HepG2 (cell line): ENCODE results near the gene TGFBI. TPM values are rescaled to one million over a fixed set of nuclear protein-coding genes. Genes with fewer than 3 reads are reported as not detected.

Experiments used
- ATAC-seq: fragments of 200-7000 bp; cut with Tn5 transposase; 3 replicates; pipeline ENCODE4 v1.9.1; 2020; ENCODE audit warnings: mild to moderate bottlenecking, moderate library complexity
- BruUV-seq: library from RNA; stranded (reverse); fragments of 400-500 nt; replicated peaks from 2 replicates; lab custom pipeline; 2021; lab: Mats Ljungman, UMichigan
- CTCF ChIA-PET: fragments of 300-600 bp; formaldehyde crosslinking; extraction: SDS; loops from one replicate; lab custom pipeline; 2021; ENCODE audit warnings: low total read pairs, inconsistent platforms, low intra/inter-chr PET ratio; lab: Yijun Ruan, JAX
- POLR2A ChIA-PET: fragments of 350-600 bp; sonication (Branson Sonifier 250); formaldehyde crosslinking; loops from one replicate; lab custom pipeline; 2020; ENCODE audit warnings: antibody characterized with exemption, inconsistent platforms; lab: Yijun Ruan, JAX
- DNase-seq: peaks from one replicate; pipeline ENCODE4 v3.0.0-alpha.2; 2015; ENCODE audit warnings: low spot score
- FAIRE-seq: peaks from 3 replicates; lab custom pipeline; 2011; peaks lifted over from hg19 to GRCh38; lab: Jason Lieb, UNC
- H2AFZ ChIP-seq: one replicate; pipeline ENCODE4 v1.6.1; 2011; ENCODE audit warnings: low read length, inconsistent platforms
- H3K27ac ChIP-seq: fragments of 300-600 bp; 3 replicates; pipeline ENCODE4 v1.8.0; 2011; ENCODE audit warnings: mixed run types, mild to moderate bottlenecking, mixed read lengths, low read length, inconsistent platforms; ENCODE audit not compliant: insufficient read depth; ENCODE audit errors: extremely low read length
- H3K27me3 ChIP-seq, 2 experiments: fragments of 200-600 bp in 1 of 2; 2 replicates in 1 of 2; 3 replicates in 1 of 2; pipeline versions ENCODE4 v1.6.0 to v1.8.0; 2011; ENCODE audit warnings: low read length in 2 of 2, mild to moderate bottlenecking in 2 of 2, moderate library complexity in 2 of 2, inconsistent platforms in 1 of 2; ENCODE audit not compliant: insufficient read depth in 2 of 2, control insufficient read depth in 1 of 2
- H3K36me3 ChIP-seq, 2 experiments: fragments of 200-600 bp in 1 of 2; replicated peaks in 1 of 2; 2 replicates in 1 of 2; 3 replicates in 1 of 2; pipeline versions ENCODE4 v1.5.1 to v1.8.0; 2011; ENCODE audit warnings: low read length in 2 of 2, inconsistent platforms in 1 of 2; ENCODE audit not compliant: insufficient read depth in 2 of 2, control insufficient read depth in 1 of 2
- H3K4me1 ChIP-seq: 2 replicates; pipeline ENCODE4 v1.5.1; 2012; ENCODE audit warnings: low read length, inconsistent platforms; ENCODE audit not compliant: insufficient read depth
- H3K4me2 ChIP-seq: 2 replicates; pipeline ENCODE4 v1.6.0; 2011; ENCODE audit warnings: low read depth, low read length, inconsistent platforms
- H3K4me3 ChIP-seq, 3 experiments: fragments of 200-600 bp in 1 of 3; sonication (generic), shearing (Covaris generic) in 1 of 3; replicated peaks in 1 of 3; 2 replicates each; pipeline ENCODE4 v1.5.1; 2011 to 2016; ENCODE audit warnings: low read length in 3 of 3, inconsistent platforms in 2 of 3, low read depth in 2 of 3, mild to moderate bottlenecking in 2 of 3, control low read depth in 1 of 3, mixed read lengths in 1 of 3; ENCODE audit not compliant: insufficient read depth in 1 of 3
- H3K79me2 ChIP-seq: one replicate; pipeline ENCODE4 v1.6.1; 2011; ENCODE audit warnings: low read length, inconsistent platforms; ENCODE audit not compliant: insufficient read depth
- H3K9ac ChIP-seq: 2 replicates; pipeline ENCODE4 v1.6.0; 2011; ENCODE audit warnings: mild to moderate bottlenecking, low read depth, low read length, inconsistent platforms; ENCODE audit not compliant: insufficient read depth
- H3K9me3 ChIP-seq: 2 replicates; pipeline ENCODE4 v1.5.1; 2012; ENCODE audit warnings: mild to moderate bottlenecking, low read length
- H4K20me1 ChIP-seq: 2 replicates; pipeline ENCODE4 v1.6.0; 2011; ENCODE audit warnings: inconsistent platforms, mild to moderate bottlenecking, low read length, moderate library complexity; ENCODE audit not compliant: insufficient read depth
- IRF2 ChIP-seq: IDR thresholded peaks from 2 replicates; pipeline ENCODE4 v1.6.1; 2018; ENCODE audit warnings: missing genetic modification reagents, missing compliant biosample characterization
- KAT8 ChIP-seq: IDR thresholded peaks from 2 replicates; pipeline ENCODE4 v1.6.1; 2016; ENCODE audit warnings: missing genetic modification reagents, missing compliant biosample characterization
- NBN ChIP-seq: fragments of 450-650 bp; conservative IDR thresholded peaks from 2 replicates; pipeline ENCODE4 v1.6.1; 2017
- NKX3-1 ChIP-seq: sonication (generic); formaldehyde crosslinking; IDR thresholded peaks from 2 replicates; pipeline ENCODE4 v1.5.0; 2020; ENCODE audit warnings: missing genetic modification reagents
- RBAK ChIP-seq: sonication (generic); formaldehyde crosslinking; IDR thresholded peaks from 2 replicates; pipeline ENCODE4 v1.5.1; 2020; ENCODE audit warnings: mild to moderate bottlenecking, missing genetic modification reagents
- U2AF2 ChIP-seq: fragments of 200-400 bp; formaldehyde crosslinking; IDR thresholded peaks from 2 replicates; pipeline ENCODE4 v1.6.1; 2017; ENCODE audit warnings: low read depth, mild to moderate bottlenecking, low read length
- ZNF317 ChIP-seq: sonication (generic); formaldehyde crosslinking; IDR thresholded peaks from 2 replicates; pipeline ENCODE4 v1.5.0; 2020; ENCODE audit warnings: mild to moderate bottlenecking, missing genetic modification reagents
- ZNF460 ChIP-seq: sonication (generic); formaldehyde crosslinking; IDR thresholded peaks from 2 replicates; pipeline ENCODE4 v1.5.1; 2020; ENCODE audit warnings: missing genetic modification reagents, mild to moderate bottlenecking, borderline replicate concordance
- WGBS: methylation state at CpG from one replicate; pipeline ENCODE4 v1.1.6; 2017; ENCODE audit warnings: low lambda C conversion rate; 5-methylcytosine and 5-hydroxymethylcytosine counted together
- in situ Hi-C: cut with HindIII; loops from 2 replicates; pipeline ENCODE4 v1.10.0; 2017; ENCODE audit warnings: low pct_unique_long_range_greater_than_20kb; ENCODE audit not compliant: extremely low pct_ligation_motif_present
- intact Hi-C: fragments of 100-400 bp; cut with micrococcal nuclease; formaldehyde crosslinking; loops from one replicate; pipeline ENCODE4 v1.10.0; 2022; ENCODE audit not compliant: unreplicated experiment
- polyA plus RNA-seq, 8 experiments: library from polyadenylated mRNA; depleted of rRNA in 3 of 8; stranded (reverse) in 7 of 8; unstranded in 1 of 8; fragments of >200 nt; fragmentation: Illumina TruSeq in 4 of 8; extraction: Trizol in 4 of 8; gene quantifications; 2 replicates each; pipeline versions ENCODE4 v1.2.1 to v1.2.3, GENCODE V29; 2011 to 2016; ENCODE audit warnings: low read depth in 4 of 8, missing spikeins in 1 of 8, mixed read lengths in 1 of 8; ENCODE audit not compliant: insufficient read depth in 1 of 8
- total RNA-seq, 5 experiments: library from RNA; depleted of rRNA; stranded (reverse); fragments of >200 nt; fragmentation: Illumina TruSeq; extraction: Trizol; gene quantifications; 2 replicates each; pipeline ENCODE4 v1.2.3, GENCODE V29; 2016; ENCODE audit warnings: low read depth in 1 of 5
- TF ChIP-seq, protein P1 (sequence below): sonication (generic); formaldehyde crosslinking; conservative IDR thresholded peaks from 2 replicates; pipeline ENCODE4 v1.8.0; 2022; ENCODE audit warnings: mild to moderate bottlenecking, moderate library complexity, missing genetic modification reagents
- TF ChIP-seq, protein P2 (sequence below): sonication (generic); formaldehyde crosslinking; IDR thresholded peaks from 2 replicates; pipeline ENCODE4 v1.8.0; 2022; ENCODE audit warnings: missing genetic modification reagents, low read depth, mild to moderate bottlenecking, borderline replicate concordance
- TF ChIP-seq, protein P3 (sequence below): IDR thresholded peaks from 2 replicates; pipeline ENCODE4 v1.6.1; 2016; ENCODE audit warnings: low read depth, missing genetic modification reagents, missing compliant biosample characterization

The TGFBI gene
- total and polyA plus RNA-seq, 2 of the 13 experiments (the other 11 are each of a cell fraction or from before 2014, with no cell fraction given), result 275 to 457 TPM

DNA sequence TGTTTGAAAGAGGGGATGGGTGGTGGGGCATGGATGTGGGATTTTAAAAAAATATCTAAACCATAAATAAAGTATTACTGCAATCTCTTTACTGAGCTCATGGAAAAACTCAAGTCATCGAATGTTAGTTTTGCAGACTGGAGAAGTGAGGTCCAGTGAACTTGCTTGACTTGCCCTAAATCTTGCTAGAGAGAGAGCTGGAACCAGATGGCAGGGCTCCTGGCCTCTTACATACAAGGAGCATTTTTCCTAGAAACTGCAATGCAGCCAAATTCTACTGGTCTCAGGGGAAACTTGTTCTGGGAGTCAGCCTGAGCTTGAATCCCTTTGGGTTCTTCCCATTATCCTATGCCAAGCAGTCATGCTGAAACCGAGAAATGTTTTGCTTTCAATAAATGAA is 2.9 kb upstream of the TGFBI start:
- no peak for TF ChIP-seq RBAK (CRISPR knock-in tag)
- TF ChIP-seq NKX3-1 (CRISPR knock-in tag), result no peak
- TF ChIP-seq, protein P1, sequence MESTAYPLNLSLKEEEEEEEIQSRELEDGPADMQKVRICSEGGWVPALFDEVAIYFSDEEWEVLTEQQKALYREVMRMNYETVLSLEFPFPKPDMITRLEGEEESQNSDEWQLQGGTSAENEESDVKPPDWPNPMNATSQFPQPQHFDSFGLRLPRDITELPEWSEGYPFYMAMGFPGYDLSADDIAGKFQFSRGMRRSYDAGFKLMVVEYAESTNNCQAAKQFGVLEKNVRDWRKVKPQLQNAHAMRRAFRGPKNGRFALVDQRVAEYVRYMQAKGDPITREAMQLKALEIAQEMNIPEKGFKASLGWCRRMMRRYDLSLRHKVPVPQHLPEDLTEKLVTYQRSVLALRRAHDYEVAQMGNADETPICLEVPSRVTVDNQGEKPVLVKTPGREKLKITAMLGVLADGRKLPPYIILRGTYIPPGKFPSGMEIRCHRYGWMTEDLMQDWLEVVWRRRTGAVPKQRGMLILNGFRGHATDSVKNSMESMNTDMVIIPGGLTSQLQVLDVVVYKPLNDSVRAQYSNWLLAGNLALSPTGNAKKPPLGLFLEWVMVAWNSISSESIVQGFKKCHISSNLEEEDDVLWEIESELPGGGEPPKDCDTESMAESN (CRISPR knock-in tag), result no peak
- TF ChIP-seq U2AF2, result no peak
- TF ChIP-seq, protein P2, sequence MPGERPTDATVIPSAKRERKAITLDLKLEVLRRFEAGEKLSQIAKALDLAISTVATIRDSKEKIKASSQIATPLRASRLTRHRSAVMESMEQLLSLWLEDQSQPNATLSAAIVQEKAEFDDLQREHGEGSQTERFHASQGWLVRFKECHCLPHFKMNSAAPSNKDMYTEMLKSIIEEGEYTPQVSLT (CRISPR knock-in tag), result no peak
- TF ChIP-seq NBN, result no peak
- no peak for TF ChIP-seq KAT8 (CRISPR knock-in tag)
- TF ChIP-seq ZNF317 (CRISPR knock-in tag), result no peak
- no peak for TF ChIP-seq ZNF460 (CRISPR knock-in tag)
- no peak for TF ChIP-seq IRF2 (CRISPR knock-in tag)
- TF ChIP-seq, protein P3, sequence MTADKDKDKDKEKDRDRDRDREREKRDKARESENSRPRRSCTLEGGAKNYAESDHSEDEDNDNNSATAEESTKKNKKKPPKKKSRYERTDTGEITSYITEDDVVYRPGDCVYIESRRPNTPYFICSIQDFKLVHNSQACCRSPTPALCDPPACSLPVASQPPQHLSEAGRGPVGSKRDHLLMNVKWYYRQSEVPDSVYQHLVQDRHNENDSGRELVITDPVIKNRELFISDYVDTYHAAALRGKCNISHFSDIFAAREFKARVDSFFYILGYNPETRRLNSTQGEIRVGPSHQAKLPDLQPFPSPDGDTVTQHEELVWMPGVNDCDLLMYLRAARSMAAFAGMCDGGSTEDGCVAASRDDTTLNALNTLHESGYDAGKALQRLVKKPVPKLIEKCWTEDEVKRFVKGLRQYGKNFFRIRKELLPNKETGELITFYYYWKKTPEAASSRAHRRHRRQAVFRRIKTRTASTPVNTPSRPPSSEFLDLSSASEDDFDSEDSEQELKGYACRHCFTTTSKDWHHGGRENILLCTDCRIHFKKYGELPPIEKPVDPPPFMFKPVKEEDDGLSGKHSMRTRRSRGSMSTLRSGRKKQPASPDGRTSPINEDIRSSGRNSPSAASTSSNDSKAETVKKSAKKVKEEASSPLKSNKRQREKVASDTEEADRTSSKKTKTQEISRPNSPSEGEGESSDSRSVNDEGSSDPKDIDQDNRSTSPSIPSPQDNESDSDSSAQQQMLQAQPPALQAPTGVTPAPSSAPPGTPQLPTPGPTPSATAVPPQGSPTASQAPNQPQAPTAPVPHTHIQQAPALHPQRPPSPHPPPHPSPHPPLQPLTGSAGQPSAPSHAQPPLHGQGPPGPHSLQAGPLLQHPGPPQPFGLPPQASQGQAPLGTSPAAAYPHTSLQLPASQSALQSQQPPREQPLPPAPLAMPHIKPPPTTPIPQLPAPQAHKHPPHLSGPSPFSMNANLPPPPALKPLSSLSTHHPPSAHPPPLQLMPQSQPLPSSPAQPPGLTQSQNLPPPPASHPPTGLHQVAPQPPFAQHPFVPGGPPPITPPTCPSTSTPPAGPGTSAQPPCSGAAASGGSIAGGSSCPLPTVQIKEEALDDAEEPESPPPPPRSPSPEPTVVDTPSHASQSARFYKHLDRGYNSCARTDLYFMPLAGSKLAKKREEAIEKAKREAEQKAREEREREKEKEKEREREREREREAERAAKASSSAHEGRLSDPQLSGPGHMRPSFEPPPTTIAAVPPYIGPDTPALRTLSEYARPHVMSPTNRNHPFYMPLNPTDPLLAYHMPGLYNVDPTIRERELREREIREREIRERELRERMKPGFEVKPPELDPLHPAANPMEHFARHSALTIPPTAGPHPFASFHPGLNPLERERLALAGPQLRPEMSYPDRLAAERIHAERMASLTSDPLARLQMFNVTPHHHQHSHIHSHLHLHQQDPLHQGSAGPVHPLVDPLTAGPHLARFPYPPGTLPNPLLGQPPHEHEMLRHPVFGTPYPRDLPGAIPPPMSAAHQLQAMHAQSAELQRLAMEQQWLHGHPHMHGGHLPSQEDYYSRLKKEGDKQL (CRISPR knock-in tag), result no peak
- ChIA-PET CTCF (no interaction called here), POLR2A (interaction anchor here (1.5 to 8.4 kb wide), 2 partner anchors 28 to 52 kb away, joined by 6 to 66 read pairs; no protein-coding TSS in a partner anchor)
- ATAC-seq (no peak), FAIRE-seq (no peak), DNase-seq (no peak)
- Histone ChIP-seq H4K20me1 (no peaks in the 10 kb centered on the region), H3K27ac (no peak overlapping the region), H3K9ac (no peak overlapping the region), H2AFZ (no peak overlapping the region), H3K79me2 (peaks cover 18% of the 10 kb centered on the region), H3K4me3 (no peak overlapping the region), H3K9me3 (no peaks in the 10 kb centered on the region), H3K27me3 (no peaks in the 10 kb centered on the region; a peak in 2 of 5 replicates), H3K4me2 (no peak overlapping the region), H3K4me1 (peaks cover 29% of the 10 kb centered on the region), H3K36me3 (no peaks in the 10 kb centered on the region)
- intact Hi-C loops (no loop called here), in situ Hi-C loops (loop anchor here (5.0 kb wide), 1 partner anchor 36 kb away; no protein-coding TSS in a partner anchor)
- WGBS, result 63% methylated on average over 2 of the region's 2 CpGs
- BruUV-seq, result no TSS peak
